ENCODE measurements around the gene ACSF2. TPM values are rescaled to one million over a fixed set of nuclear protein-coding genes. Genes with fewer than 3 reads are reported as not detected.

Gene ACSF2
- total RNA-seq, 1 experiment from 2014 or later, result 72.7 TPM

DNA sequence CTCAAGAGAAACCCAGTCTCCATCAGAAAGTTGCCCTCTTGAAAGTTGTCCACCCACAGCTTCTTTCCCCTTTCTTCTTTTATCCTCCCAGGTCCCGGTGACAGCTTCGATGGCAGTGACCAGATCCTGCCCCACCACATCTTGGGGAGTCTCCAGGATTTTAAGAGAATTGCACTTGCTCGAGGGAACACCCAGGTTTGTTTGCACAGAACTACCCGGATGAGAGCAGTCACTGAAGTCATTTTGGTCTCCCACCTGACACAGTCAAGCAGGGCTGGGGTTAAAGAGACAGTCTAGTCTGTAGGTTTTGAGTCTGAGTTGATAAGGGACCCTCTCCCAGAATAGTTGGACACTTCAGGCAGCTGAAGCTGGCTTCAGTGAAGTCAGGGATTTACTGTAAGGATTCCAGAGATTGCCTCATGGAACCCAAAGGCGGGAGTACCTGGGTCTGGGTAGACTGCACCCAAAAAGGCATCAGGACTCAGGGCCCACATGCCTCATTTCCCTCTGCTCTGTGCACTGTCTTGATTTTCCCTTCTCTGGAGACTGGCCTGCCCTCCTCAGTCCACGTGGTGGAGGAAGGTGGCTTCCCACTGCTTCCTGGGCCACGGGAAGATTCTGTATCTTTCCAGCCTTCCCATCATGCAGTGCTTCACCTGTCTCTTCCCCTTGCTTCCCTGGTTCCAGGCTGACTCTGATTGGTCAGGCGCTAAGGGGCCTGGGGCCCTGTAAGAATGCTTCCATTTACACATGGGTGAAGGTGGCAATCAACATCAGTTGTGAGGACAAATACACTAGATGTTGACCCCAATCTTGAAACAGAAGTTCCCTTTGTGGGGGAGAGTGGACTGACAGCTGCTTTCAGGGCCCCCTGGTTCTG lies 91.7 kb downstream of the ACSF2 start:
- Histone ChIP-seq H3K9me3 (ENCODE audit: low read length) (no peaks in the 10 kb centered on the region), H3K9me2 (replicated peaks; ENCODE audit: low read length) (no peaks in the 10 kb centered on the region), H3K4me1 (ENCODE audit: insufficient read depth, low read length) (peaks cover 3% of the 10 kb centered on the region; the same call in 1 of the 2 replicates), H3K27ac (ENCODE audit: low read length) (no peak overlapping the region), H3K9ac (ENCODE audit: low read length) (no peak overlapping the region), H2AFZ (ENCODE audit: low read length) (no peak overlapping the region), H3K27me3 (ENCODE audit: low read length) (no peaks in the 10 kb centered on the region), H3K79me2 (ENCODE audit: low read length) (no peaks in the 10 kb centered on the region), H3K4me2 (ENCODE audit: low read length) (no peak overlapping the region), H3K4me3 (ENCODE audit: low read length) (no peak overlapping the region), H3F3A (ENCODE audit: low read length, unreplicated experiment) (no peaks in the 10 kb centered on the region), H3K36me3 (ENCODE audit: low read depth, low read length) (no peaks in the 10 kb centered on the region), H4K20me1 (ENCODE audit: low read length) (no peaks in the 10 kb centered on the region)
- ChIA-PET POLR2A (ENCODE audit: unreplicated experiment) (no interaction called here), CTCF (no interaction called here)
- DNase-seq, result no peak
- no peak for ATAC-seq
- BruUV-seq (replicated peaks), result no TSS peak
- intact Hi-C loops (cut with micrococcal nuclease), result no loop called here
- TF ChIP-seq EZH2phosphoT487 (IDR thresholded peaks at IDR 0.05; ENCODE audit: borderline replicate concordance, low read length) (no peak), EZH2 (IDR thresholded peaks at IDR 0.05; ENCODE audit: low read length, unreplicated experiment) (no peak)
- TF ChIP-seq, protein P1, sequence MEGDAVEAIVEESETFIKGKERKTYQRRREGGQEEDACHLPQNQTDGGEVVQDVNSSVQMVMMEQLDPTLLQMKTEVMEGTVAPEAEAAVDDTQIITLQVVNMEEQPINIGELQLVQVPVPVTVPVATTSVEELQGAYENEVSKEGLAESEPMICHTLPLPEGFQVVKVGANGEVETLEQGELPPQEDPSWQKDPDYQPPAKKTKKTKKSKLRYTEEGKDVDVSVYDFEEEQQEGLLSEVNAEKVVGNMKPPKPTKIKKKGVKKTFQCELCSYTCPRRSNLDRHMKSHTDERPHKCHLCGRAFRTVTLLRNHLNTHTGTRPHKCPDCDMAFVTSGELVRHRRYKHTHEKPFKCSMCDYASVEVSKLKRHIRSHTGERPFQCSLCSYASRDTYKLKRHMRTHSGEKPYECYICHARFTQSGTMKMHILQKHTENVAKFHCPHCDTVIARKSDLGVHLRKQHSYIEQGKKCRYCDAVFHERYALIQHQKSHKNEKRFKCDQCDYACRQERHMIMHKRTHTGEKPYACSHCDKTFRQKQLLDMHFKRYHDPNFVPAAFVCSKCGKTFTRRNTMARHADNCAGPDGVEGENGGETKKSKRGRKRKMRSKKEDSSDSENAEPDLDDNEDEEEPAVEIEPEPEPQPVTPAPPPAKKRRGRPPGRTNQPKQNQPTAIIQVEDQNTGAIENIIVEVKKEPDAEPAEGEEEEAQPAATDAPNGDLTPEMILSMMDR (conservative IDR thresholded peaks at IDR 0.05; ENCODE audit: low read depth, low read length), result no peak

DNA sequence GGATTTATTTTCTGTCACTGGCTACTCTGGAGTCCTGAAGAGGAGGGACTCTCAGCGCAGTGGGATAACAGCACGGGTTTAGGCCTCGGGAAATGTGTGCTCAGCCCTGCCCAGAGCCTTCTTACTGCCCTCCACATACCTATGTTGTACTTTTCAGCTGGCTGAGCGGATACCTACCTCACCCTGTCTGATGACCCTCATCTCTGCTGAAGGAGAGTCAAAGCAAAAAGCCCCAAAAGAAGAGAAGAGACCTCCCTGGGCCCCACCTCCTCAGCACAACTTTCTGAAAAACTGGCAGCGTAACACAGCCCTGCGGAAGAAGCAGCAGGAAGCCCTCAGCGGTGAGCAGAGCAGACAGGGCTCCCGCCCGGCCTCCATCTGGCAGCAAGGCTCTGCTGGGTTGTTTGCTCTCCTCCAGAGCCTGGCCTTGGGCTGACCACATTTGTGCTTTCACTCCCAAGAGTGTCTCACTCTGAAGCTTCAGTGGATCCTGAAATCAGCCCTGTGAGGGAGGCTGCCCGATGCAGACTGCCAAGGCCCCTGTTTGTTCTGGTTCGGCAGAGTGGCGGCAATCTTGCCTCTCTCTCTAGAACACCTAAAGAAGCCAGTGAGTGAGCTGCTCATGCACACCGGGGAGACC lies 92.5 kb downstream of the ACSF2 start:
- H3K27me3 ChIP-seq (ENCODE audit: low read length), result no peaks in the 10 kb centered on the region
- H3K9ac ChIP-seq (ENCODE audit: low read length), result no peak overlapping the region
- CTCF ChIA-PET, result no interaction called here
- ATAC-seq, result no peak
- intact Hi-C loops (cut with micrococcal nuclease), result no loop called here
- POLR2A ChIA-PET (ENCODE audit: unreplicated experiment), result no interaction called here
- no peak overlapping the region for H3K4me2 ChIP-seq (ENCODE audit: low read length)
- H2AFZ ChIP-seq (ENCODE audit: low read length), result no peak overlapping the region
- H3K9me2 ChIP-seq (replicated peaks; ENCODE audit: low read length), result no peaks in the 10 kb centered on the region
- TF ChIP-seq EZH2phosphoT487 (IDR thresholded peaks at IDR 0.05; ENCODE audit: borderline replicate concordance, low read length) (no peak), EZH2 (IDR thresholded peaks at IDR 0.05; ENCODE audit: low read length, unreplicated experiment) (no peak)
- TF ChIP-seq, protein P1 (conservative IDR thresholded peaks at IDR 0.05; ENCODE audit: low read depth, low read length), result no peak
- peaks cover 3% of the 10 kb centered on the region; the same call in 1 of the 2 replicates for H3K4me1 ChIP-seq (ENCODE audit: insufficient read depth, low read length)
- H3K9me3 ChIP-seq (ENCODE audit: low read length), result no peaks in the 10 kb centered on the region
- no peaks in the 10 kb centered on the region for H3K79me2 ChIP-seq (ENCODE audit: low read length)
- no peaks in the 10 kb centered on the region for H3F3A ChIP-seq (ENCODE audit: low read length, unreplicated experiment)
- no peaks in the 10 kb centered on the region for H3K36me3 ChIP-seq (ENCODE audit: low read depth, low read length)
- no peak for DNase-seq
- no peak overlapping the region for H3K27ac ChIP-seq (ENCODE audit: low read length)
- no peak overlapping the region for H3K4me3 ChIP-seq (ENCODE audit: low read length)
- BruUV-seq (replicated peaks), result no TSS peak
- H4K20me1 ChIP-seq (ENCODE audit: low read length), result no peaks in the 10 kb centered on the region

Data from PC-3 (cell line).